ENCODE results near the gene VEPH1. TPM values are rescaled to one million over a fixed set of nuclear protein-coding genes. Genes with fewer than 3 reads are reported as not detected.
A peak's percentile ranks its signal among the peaks of the same experiment; 100 is the strongest.

VEPH1 gene
- total and polyA plus RNA-seq, 9 of the 15 experiments (the other 6 are each of a cell fraction or from before 2014, with no cell fraction given): 4.5 to 15.6 (median 5.8) TPM

GRCh38 chr3:157300981-157301663, 202.1 kb downstream of the VEPH1 start (continued):
- TF ChIP-seq NRF1 (conservative IDR thresholded peaks at IDR 0.05 in 1 of 2, IDR thresholded peaks at IDR 0.05 in 1 of 2) (no peak), ZNF316 (IDR thresholded peaks at IDR 0.05) (peak; percentile 16; the same call in 1 of the 2 replicates), TSC22D4 (tag; IDR thresholded peaks at IDR 0.05) (peak; percentile 71; the same call in 1 of the 2 replicates), SNIP1 (IDR thresholded peaks at IDR 0.05; ENCODE audit: low read depth) (no peak), GMEB1 (CRISPR knock-in tag; IDR thresholded peaks at IDR 0.05) (0 out of 2 replicates have a peak, but pooled peaks have one; percentile 18), EHMT2 (IDR thresholded peaks at IDR 0.05) (0 out of 2 replicates have a peak, but pooled peaks have one; percentile 64), L3MBTL2 (IDR thresholded peaks at IDR 0.05) (peak; percentile 65; the same call in 1 of the 2 replicates), MIER1 (IDR thresholded peaks at IDR 0.05; ENCODE audit: low read depth) (no peak), ZNF77 (CRISPR knock-in tag; IDR thresholded peaks at IDR 0.05) (no peak), XRCC3 (IDR thresholded peaks at IDR 0.05) (no peak), HDGF (IDR thresholded peaks at IDR 0.05) (0 out of 2 replicates have a peak, but pooled peaks have one; percentile 44), CEBPB (tag; IDR thresholded peaks at IDR 0.05) (peak; percentile 88), SIX5 (IDR thresholded peaks at IDR 0.05; ENCODE audit: borderline replicate concordance in 1 of 2, insufficient read depth in 1 of 2, low read depth in 1 of 2, low read length in 2 of 2) (no peak), POLR2A (conservative IDR thresholded peaks at IDR 0.05) (no peak), GABPB1 (CRISPR knock-in tag; IDR thresholded peaks at IDR 0.05) (no peak), NR3C1 (CRISPR knock-in tag; IDR thresholded peaks at IDR 0.05) (no peak)
- TF ChIP-seq, protein P1, sequence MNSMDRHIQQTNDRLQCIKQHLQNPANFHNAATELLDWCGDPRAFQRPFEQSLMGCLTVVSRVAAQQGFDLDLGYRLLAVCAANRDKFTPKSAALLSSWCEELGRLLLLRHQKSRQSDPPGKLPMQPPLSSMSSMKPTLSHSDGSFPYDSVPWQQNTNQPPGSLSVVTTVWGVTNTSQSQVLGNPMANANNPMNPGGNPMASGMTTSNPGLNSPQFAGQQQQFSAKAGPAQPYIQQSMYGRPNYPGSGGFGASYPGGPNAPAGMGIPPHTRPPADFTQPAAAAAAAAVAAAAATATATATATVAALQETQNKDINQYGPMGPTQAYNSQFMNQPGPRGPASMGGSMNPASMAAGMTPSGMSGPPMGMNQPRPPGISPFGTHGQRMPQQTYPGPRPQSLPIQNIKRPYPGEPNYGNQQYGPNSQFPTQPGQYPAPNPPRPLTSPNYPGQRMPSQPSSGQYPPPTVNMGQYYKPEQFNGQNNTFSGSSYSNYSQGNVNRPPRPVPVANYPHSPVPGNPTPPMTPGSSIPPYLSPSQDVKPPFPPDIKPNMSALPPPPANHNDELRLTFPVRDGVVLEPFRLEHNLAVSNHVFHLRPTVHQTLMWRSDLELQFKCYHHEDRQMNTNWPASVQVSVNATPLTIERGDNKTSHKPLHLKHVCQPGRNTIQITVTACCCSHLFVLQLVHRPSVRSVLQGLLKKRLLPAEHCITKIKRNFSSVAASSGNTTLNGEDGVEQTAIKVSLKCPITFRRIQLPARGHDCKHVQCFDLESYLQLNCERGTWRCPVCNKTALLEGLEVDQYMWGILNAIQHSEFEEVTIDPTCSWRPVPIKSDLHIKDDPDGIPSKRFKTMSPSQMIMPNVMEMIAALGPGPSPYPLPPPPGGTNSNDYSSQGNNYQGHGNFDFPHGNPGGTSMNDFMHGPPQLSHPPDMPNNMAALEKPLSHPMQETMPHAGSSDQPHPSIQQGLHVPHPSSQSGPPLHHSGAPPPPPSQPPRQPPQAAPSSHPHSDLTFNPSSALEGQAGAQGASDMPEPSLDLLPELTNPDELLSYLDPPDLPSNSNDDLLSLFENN (IDR thresholded peaks at IDR 0.05; ENCODE audit: low read depth in 2 of 2, low read length in 2 of 2): 0 out of 4 replicates have a peak, but pooled peaks of 1 of the 2 experiments have one; percentile 25
- TF ChIP-seq, protein P2, sequence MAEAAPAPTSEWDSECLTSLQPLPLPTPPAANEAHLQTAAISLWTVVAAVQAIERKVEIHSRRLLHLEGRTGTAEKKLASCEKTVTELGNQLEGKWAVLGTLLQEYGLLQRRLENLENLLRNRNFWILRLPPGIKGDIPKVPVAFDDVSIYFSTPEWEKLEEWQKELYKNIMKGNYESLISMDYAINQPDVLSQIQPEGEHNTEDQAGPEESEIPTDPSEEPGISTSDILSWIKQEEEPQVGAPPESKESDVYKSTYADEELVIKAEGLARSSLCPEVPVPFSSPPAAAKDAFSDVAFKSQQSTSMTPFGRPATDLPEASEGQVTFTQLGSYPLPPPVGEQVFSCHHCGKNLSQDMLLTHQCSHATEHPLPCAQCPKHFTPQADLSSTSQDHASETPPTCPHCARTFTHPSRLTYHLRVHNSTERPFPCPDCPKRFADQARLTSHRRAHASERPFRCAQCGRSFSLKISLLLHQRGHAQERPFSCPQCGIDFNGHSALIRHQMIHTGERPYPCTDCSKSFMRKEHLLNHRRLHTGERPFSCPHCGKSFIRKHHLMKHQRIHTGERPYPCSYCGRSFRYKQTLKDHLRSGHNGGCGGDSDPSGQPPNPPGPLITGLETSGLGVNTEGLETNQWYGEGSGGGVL (CRISPR knock-in tag; IDR thresholded peaks at IDR 0.05): no peak
- TF ChIP-seq, protein P3, sequence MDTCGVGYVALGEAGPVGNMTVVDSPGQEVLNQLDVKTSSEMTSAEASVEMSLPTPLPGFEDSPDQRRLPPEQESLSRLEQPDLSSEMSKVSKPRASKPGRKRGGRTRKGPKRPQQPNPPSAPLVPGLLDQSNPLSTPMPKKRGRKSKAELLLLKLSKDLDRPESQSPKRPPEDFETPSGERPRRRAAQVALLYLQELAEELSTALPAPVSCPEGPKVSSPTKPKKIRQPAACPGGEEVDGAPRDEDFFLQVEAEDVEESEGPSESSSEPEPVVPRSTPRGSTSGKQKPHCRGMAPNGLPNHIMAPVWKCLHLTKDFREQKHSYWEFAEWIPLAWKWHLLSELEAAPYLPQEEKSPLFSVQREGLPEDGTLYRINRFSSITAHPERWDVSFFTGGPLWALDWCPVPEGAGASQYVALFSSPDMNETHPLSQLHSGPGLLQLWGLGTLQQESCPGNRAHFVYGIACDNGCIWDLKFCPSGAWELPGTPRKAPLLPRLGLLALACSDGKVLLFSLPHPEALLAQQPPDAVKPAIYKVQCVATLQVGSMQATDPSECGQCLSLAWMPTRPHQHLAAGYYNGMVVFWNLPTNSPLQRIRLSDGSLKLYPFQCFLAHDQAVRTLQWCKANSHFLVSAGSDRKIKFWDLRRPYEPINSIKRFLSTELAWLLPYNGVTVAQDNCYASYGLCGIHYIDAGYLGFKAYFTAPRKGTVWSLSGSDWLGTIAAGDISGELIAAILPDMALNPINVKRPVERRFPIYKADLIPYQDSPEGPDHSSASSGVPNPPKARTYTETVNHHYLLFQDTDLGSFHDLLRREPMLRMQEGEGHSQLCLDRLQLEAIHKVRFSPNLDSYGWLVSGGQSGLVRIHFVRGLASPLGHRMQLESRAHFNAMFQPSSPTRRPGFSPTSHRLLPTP (IDR thresholded peaks at IDR 0.05; ENCODE audit: borderline replicate concordance, extremely low read depth, insufficient read length): no peak
